GM19351 (cell line): ENCODE results near the gene IKZF2.

Experiments used
- ATAC-seq: cut with Tn5 transposase; IDR thresholded peaks from one replicate; pipeline ENCODE4 v1.9.1; 2021; ENCODE audit warnings: mild to moderate bottlenecking, moderate library complexity; ENCODE audit not compliant: unreplicated experiment

The IKZF2 gene

GRCh38 chr2:213151437-213152064, at the start of gene IKZF2:
Gene IKZF2 (minus strand): TSS chr2:213151612. CDS start chr2:213148629, 2,983 bp downstream.
- peak; percentile 61 for ATAC-seq

- no peak for ATAC-seq
Observed at GRCh38 chr2:213199871-213200270, 48.5 kb upstream of the IKZF2 start.

GRCh38 chr2:213189001-213189899, 37.8 kb upstream of the IKZF2 start:
- peak; percentile 43 for ATAC-seq

- ATAC-seq = no peak
Observed at GRCh38 chr2:213188533-213188867, 37.1 kb upstream of the IKZF2 start.

GRCh38 chr2:213187833-213188532, 36.6 kb upstream of the IKZF2 start:
- ATAC-seq = no peak

GRCh38 chr2:213187386-213187785, 36.0 kb upstream of the IKZF2 start:
- ATAC-seq = no peak

- peak; percentile 95 for ATAC-seq
Observed at GRCh38 chr2:213185147-213185822, 33.9 kb upstream of the IKZF2 start.

- ATAC-seq = no peak
Observed at GRCh38 chr2:213181712-213182111, 30.3 kb upstream of the IKZF2 start.

- ATAC-seq = no peak
Observed at GRCh38 chr2:213177679-213178078, 26.3 kb upstream of the IKZF2 start.

GRCh38 chr2:213175673-213176247, 24.3 kb upstream of the IKZF2 start:
- ATAC-seq = no peak

- no peak for ATAC-seq
Observed at GRCh38 chr2:213172641-213173040, 21.2 kb upstream of the IKZF2 start.

GRCh38 chr2:213171147-213171546, 19.7 kb upstream of the IKZF2 start:
- no peak for ATAC-seq

- ATAC-seq = no peak
Observed at GRCh38 chr2:213167271-213167930, 16.0 kb upstream of the IKZF2 start.

GRCh38 chr2:213166109-213166508, 14.7 kb upstream of the IKZF2 start:
- ATAC-seq = peak; percentile 99

GRCh38 chr2:213164263-213164662, 12.9 kb upstream of the IKZF2 start:
- no peak for ATAC-seq

- ATAC-seq = no peak
Observed at GRCh38 chr2:213162516-213163118, 11.2 kb upstream of the IKZF2 start.

- no peak for ATAC-seq
Observed at GRCh38 chr2:213161759-213162515, 10.5 kb upstream of the IKZF2 start.

- ATAC-seq = no peak
Observed at GRCh38 chr2:213159768-213160167, 8.4 kb upstream of the IKZF2 start.

- ATAC-seq = peak; percentile 87
Observed at GRCh38 chr2:213157242-213157641, 5.8 kb upstream of the IKZF2 start.
